Endodermal cell (in vitro differentiated cells): ENCODE data around the gene CSNK2A3. TPM values are rescaled to one million over a fixed set of nuclear protein-coding genes. Genes with fewer than 3 reads are reported as not detected.

Source experiments
- DNase-seq: peaks from one replicate; pipeline ENCODE4 v3.0.0-alpha.2; 2017
- H3K27ac ChIP-seq: 2 replicates; pipeline ENCODE4 v1.5.1; 2013; ENCODE audit warnings: mild to moderate bottlenecking, low read depth, low read length, moderate library complexity
- H3K27me3 ChIP-seq: 2 replicates; pipeline ENCODE4 v1.6.1; 2013; ENCODE audit warnings: mild to moderate bottlenecking, low read length, moderate library complexity; ENCODE audit not compliant: insufficient read depth, control insufficient read depth, poor library complexity, severe bottlenecking
- H3K36me3 ChIP-seq: 2 replicates; pipeline ENCODE4 v1.7.0; 2013; ENCODE audit warnings: mild to moderate bottlenecking, low read length, moderate library complexity; ENCODE audit not compliant: control insufficient read depth, insufficient read depth
- H3K4me1 ChIP-seq: one replicate; pipeline ENCODE4 v1.7.0; 2013; ENCODE audit warnings: low read length; ENCODE audit not compliant: control insufficient read depth, insufficient read depth
- H3K4me3 ChIP-seq: 2 replicates; pipeline ENCODE4 v1.5.1; 2013; ENCODE audit warnings: mild to moderate bottlenecking, low read length, moderate library complexity
- H3K9ac ChIP-seq: 2 replicates; pipeline ENCODE4 v1.6.1; 2013; ENCODE audit warnings: mild to moderate bottlenecking, low read length, moderate library complexity; ENCODE audit not compliant: poor library complexity, severe bottlenecking; ENCODE audit errors: extremely low read depth
- H3K9me3 ChIP-seq: 2 replicates; pipeline ENCODE4 v1.6.1; 2013; ENCODE audit warnings: mild to moderate bottlenecking, low read length, moderate library complexity; ENCODE audit not compliant: control insufficient read depth
- H3K27ac Mint-ChIP-seq: 2 replicates; pipeline ENCODE4 v1.8.0; 2020; ENCODE audit warnings: mixed read lengths
- H3K27me3 Mint-ChIP-seq: 2 replicates; pipeline ENCODE4 v1.8.0; 2021; ENCODE audit warnings: mild to moderate bottlenecking, mixed read lengths; ENCODE audit not compliant: insufficient read depth
- H3K36me3 Mint-ChIP-seq: 2 replicates; pipeline ENCODE4 v1.8.0; 2020; ENCODE audit warnings: low read depth, mixed read lengths
- H3K4me1 Mint-ChIP-seq: 2 replicates; pipeline ENCODE4 v1.8.0; 2020; ENCODE audit warnings: mixed read lengths
- H3K4me3 Mint-ChIP-seq: 2 replicates; pipeline ENCODE4 v1.8.0; 2020; ENCODE audit warnings: mild to moderate bottlenecking, moderate library complexity, mixed read lengths
- H3K9me3 Mint-ChIP-seq: 2 replicates; pipeline ENCODE4 v1.8.0; 2020; ENCODE audit warnings: mild to moderate bottlenecking, mixed read lengths
- CTCF ChIP-seq: fragments of 200-600 bp; sonication (generic); conservative IDR thresholded peaks from 2 replicates; pipeline ENCODE4 v1.5.0; 2021; ENCODE audit warnings: antibody characterized with exemption, mild to moderate bottlenecking
- WGBS, 2 experiments: methylation state at CpG; one replicate each; pipeline versions ENCODE4 v1.1.5 to v1.1.7; 2013; ENCODE audit warnings: missing lambda C conversion rate in 2 of 2, mixed read lengths in 1 of 2; ENCODE audit not compliant: insufficient coverage in 1 of 2, insufficient read length in 1 of 2; 5-methylcytosine and 5-hydroxymethylcytosine counted together
- total RNA-seq, 2 donors: library from RNA; stranded (reverse); fragmentation: NEBNext Ultra II Directional in 1 of 2; extraction: Animal tissue kit (Norgen Biotek cat#: 25700) in 1 of 2; gene quantifications; 2 replicates in 1 of 2; 3 replicates in 1 of 2; pipeline ENCODE4 v1.2.1, GENCODE V29; 2021

Gene CSNK2A3
- total RNA-seq, 2 donors from 2014 or later, result 0.82 to 2.1 TPM

- no peak overlapping the region for H3K4me3 Mint-ChIP-seq
- no peak overlapping the region for H3K27ac Mint-ChIP-seq
- no peaks in the 10 kb centered on the region for H3K9me3 Mint-ChIP-seq
- Histone ChIP-seq H3K27ac (no peak overlapping the region), H3K27me3 (no peaks in the 10 kb centered on the region), H3K36me3 (no peaks in the 10 kb centered on the region), H3K9me3 (no peaks in the 10 kb centered on the region), H3K4me1 (no peaks in the 10 kb centered on the region), H3K9ac (no peak overlapping the region), H3K4me3 (no peak overlapping the region)
- H3K4me1 Mint-ChIP-seq, result peaks cover 4% of the 10 kb centered on the region
- TF ChIP-seq CTCF, result no peak
- H3K36me3 Mint-ChIP-seq, result no peaks in the 10 kb centered on the region
- WGBS, 2 experiments, result 94 to 95% methylated on average over 3 to 7 of the region's 7 CpGs
- DNase-seq, result no peak
- H3K27me3 Mint-ChIP-seq, result peaks cover 5% of the 10 kb centered on the region
These were observed 5.5 kb downstream of the CSNK2A3 start for GRCh38 chr11:11347592-11347991.

- no peak overlapping the region for H3K4me3 Mint-ChIP-seq
- H3K9ac ChIP-seq, result no peak overlapping the region
- no peaks in the 10 kb centered on the region for H3K4me1 ChIP-seq
- H3K27ac ChIP-seq, result no peak overlapping the region
- no peaks in the 10 kb centered on the region for H3K9me3 ChIP-seq
- peaks cover 4% of the 10 kb centered on the region for H3K4me1 Mint-ChIP-seq
- H3K27me3 ChIP-seq, result no peaks in the 10 kb centered on the region
- DNase-seq, result no peak
- H3K36me3 Mint-ChIP-seq, result no peaks in the 10 kb centered on the region
- no peak overlapping the region for H3K27ac Mint-ChIP-seq
- H3K9me3 Mint-ChIP-seq, result no peaks in the 10 kb centered on the region
- H3K4me3 ChIP-seq, result no peak overlapping the region
- no peaks in the 10 kb centered on the region for H3K36me3 ChIP-seq
- no peak for TF ChIP-seq CTCF
- H3K27me3 Mint-ChIP-seq, result peaks cover 5% of the 10 kb centered on the region
- WGBS, 2 experiments, result 89 to 92% methylated on average over 3 to 4 of the region's 4 CpGs
These were observed 6.7 kb downstream of the CSNK2A3 start for GRCh38 chr11:11346303-11346702.

GRCh38 chr11:11345099-11345498 lies 8.0 kb downstream of the CSNK2A3 start:
- 93 to 100% methylated on average over 1 of the region's 1 CpG for WGBS, 2 experiments
- Histone ChIP-seq H3K27me3 (no peaks in the 10 kb centered on the region), H3K27ac (no peak overlapping the region), H3K9me3 (no peaks in the 10 kb centered on the region), H3K36me3 (no peaks in the 10 kb centered on the region), H3K9ac (no peak overlapping the region), H3K4me3 (no peak overlapping the region), H3K4me1 (no peaks in the 10 kb centered on the region)
- Mint-ChIP-seq H3K27ac (no peak overlapping the region), H3K4me3 (no peak overlapping the region), H3K4me1 (peaks cover 4% of the 10 kb centered on the region), H3K36me3 (no peaks in the 10 kb centered on the region), H3K9me3 (no peaks in the 10 kb centered on the region), H3K27me3 (peaks cover 5% of the 10 kb centered on the region)
- TF ChIP-seq CTCF, result no peak
- no peak for DNase-seq
